GM18909 (cell line): ENCODE results near the gene ZG16B.

Experiments
- ATAC-seq: cut with Tn5 transposase; IDR thresholded peaks from one replicate; pipeline ENCODE4 v1.9.1; 2021; ENCODE audit warnings: mild to moderate bottlenecking; ENCODE audit not compliant: unreplicated experiment, poor library complexity

The ZG16B gene

DNA sequence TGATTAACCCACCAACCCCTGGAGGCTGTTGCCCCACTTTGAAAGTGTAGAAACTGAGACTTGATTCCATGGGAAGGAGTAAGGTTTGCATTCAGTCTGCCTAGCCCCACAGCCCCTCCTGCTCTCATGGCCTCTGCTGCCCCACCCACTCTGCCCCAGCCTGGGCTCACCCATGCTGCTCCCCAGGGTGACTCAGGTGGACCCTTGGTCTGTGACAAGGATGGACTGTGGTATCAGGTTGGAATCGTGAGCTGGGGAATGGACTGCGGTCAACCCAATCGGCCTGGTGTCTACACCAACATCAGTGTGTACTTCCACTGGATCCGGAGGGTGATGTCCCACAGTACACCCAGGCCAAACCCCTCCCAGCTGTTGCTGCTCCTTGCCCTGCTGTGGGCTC lies 25.4 kb upstream of the ZG16B start:
- ATAC-seq = no peak

DNA sequence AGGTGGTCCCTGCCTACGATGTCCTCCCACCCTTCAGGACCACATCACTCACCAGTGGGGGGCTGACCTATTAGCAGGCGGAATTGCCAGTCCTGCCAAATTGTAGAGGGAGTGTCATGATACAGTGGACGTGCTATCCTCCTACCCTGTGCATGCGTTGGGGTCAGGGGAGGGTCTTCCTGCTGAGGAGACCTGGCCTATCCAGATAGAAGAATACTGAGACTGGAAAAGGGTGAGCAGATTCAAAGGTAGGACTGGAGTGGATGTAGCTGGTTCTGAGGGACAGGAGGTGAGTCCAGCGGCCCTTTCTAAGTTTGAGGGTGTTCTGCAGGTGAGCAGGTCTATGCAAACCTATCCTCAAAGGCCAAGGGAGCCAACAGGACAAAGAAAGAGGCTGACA lies 23.8 kb upstream of the ZG16B start:
- no peak for ATAC-seq

DNA sequence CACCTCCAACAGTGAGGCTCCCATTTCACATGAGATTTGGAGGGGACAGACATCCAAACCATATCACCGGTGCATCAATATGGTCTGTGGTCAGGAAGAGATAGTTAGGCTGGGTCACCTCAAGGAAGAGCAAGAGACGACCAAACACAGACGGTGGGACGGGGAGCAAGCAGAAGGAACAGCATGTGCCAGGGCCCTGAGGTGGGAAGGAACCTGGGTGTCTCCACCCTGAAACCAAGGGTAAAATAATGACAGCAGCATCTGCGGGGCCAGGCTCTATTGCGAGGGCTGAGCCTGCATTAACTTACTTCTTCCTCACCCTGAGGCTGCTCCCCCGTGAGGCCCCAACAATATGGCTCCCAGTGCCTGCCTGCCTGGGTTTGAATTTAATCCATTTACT lies 21.9 kb upstream of the ZG16B start:
- ATAC-seq = no peak

DNA sequence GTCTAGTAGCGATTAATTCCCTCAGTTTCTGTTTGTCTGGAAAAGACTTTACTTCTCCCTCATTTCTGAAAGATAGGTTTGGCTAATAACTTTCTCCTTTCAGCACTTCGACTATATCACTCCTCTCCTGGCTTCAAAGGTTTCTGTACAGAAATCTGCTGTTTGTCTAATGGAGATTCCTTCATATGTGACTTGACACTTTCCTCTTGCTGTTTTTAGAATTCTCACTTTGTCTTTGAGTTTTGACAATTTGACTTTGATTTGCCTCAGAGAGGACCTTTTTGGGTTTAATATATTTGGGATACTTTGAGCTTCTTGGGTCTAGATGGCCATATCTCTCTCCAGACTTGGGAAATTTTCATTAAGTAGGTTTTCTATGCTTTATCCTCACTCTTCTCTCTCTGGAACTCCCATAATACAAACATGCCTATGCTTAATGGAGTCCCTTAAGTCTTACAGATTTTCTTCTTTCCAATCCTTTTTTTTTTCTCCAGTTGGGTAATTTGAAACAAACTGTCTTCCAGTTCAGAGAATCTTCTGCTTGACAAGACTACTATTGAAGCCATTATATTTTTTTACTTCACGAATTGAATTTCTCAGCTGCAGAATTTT lies 20.8 kb upstream of the ZG16B start:
- no peak for ATAC-seq

DNA sequence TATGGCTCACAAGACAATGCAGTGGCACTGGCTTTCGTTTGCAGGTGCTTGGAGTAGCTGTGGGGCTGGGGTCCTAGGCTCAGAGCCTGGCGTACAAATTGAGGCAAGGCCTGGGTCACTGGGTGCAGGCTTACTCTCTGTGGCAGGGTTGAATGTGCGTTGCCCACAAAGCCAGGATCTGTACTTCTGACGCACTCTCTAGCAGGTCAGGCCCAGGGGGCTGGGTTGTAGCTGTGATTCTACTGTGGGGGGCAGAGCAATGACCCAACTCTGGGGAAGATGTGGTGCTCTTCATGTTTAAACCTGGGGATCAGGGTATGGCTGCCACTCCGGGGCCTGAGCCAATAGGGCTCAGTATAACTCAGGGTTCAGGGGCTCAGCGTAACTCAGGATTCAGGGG lies 19.5 kb upstream of the ZG16B start:
- ATAC-seq = no peak

DNA sequence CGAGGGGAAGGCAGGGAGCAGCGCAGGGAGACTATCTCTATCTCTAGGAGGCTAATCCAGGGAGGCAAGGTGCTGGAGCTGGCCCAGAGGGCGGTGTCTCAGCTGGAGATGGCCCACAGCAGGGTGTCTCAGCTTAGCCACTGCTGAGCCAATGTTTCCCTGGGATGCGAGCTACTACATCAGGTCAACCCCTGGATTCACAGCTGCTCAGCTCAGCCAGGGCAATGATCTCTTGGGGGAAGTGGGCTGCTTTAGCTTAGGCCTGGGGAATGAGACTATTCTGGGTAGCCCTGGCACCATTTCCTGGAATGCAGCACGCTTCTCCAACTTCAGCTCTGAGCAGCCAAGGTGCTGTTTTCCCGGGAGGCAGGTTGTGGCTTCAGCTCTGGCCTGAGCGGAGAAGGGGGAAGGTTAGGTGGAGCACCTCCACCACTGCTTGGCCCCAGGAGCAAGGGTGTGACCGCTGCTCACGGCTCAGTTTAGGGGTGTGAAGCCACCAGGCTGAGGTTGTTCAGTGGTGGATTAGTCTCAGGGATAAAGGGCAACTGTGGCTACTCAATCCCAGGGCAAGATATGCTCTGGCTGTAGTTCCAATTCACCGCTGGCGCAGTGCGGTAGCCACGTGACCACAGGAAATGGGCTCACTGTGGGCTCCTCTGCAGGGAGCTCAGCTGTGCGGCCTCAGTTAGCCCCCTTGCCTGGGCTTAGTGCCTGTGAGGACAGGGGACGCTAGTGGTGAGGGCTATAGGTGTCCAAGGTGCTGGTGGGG lies 18.2 kb upstream of the ZG16B start:
- no peak for ATAC-seq

DNA sequence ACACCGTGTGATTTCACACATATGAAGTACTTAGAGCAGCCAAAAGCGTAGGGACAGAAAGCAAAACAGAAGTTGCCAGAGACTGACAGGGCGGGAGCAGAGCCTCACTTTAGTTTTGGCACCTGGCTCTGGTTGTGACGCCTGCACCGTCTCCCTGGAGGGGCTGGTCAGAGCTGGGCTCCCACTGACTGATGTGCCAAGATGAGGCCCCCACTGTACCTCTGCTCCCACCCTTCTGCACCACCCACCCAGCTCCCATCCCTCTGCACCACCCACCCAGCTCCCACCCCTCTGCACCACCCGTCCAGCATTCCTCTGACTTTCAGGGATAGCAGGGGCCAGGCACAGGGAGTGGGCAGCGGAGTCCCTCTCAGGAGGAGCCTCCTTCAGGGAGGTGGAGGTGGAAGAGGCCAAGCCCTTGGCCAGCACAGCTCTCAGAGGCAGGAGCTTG lies 16.3 kb upstream of the ZG16B start:
- no peak for ATAC-seq

DNA sequence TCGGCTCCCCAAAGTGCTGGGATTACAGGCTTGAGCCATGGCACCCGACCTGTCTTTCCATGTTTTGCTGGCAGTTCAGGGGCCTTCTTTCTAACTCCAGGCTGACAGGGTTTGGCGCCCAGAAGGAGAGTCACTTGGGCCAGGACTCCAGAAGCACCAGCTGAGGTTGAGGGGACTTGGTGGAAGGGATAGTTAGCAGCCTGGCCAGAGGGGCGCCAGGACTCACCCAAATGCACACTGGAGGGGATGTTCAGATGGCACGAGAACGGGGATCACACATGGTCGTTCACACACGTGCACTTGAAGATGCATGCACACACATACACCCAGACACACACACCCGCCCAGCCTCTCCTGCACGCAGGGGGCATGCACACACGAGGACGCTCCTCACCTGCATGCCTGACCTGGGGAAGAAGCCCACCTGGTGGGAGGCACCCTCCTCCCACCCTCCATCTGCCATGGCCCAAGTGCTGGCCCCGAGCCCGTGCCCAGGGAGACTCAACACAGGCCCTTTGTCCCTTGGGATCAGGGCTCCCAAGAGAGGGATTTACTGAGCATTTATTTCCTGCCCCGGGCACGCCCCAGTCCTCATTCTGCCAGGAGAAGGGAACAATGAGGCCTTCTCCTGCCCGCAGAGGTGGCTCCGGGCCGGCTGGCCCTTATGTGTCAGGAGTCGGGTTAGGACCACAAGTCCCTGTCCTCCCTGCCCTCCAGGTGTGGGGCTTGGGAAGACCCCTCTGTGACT lies 15.4 kb upstream of the ZG16B start:
- no peak for ATAC-seq

DNA sequence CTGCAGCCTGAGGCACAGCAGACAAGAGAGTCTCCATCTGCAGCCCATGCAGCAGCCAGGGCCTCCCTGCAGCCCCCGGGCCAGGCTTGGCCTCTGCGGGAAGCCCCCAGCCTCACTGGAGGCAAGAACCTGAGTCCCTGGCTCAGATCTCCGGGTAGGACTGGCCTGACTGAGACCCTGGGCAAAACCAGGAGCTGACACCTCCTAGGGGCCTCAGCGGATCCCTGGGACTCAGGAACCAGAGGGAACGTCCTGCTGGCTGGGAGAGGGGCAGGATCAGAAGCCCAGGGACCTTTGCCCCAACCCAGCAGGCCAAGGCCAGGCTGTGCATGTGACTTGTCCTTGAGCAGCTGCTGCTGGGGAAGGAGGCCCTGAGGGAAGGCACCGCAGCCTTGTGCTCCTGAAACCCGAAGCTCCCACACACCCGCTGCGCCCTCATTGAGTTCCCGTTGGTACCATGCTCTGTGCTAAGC lies 14.8 kb upstream of the ZG16B start:
- ATAC-seq = no peak

DNA sequence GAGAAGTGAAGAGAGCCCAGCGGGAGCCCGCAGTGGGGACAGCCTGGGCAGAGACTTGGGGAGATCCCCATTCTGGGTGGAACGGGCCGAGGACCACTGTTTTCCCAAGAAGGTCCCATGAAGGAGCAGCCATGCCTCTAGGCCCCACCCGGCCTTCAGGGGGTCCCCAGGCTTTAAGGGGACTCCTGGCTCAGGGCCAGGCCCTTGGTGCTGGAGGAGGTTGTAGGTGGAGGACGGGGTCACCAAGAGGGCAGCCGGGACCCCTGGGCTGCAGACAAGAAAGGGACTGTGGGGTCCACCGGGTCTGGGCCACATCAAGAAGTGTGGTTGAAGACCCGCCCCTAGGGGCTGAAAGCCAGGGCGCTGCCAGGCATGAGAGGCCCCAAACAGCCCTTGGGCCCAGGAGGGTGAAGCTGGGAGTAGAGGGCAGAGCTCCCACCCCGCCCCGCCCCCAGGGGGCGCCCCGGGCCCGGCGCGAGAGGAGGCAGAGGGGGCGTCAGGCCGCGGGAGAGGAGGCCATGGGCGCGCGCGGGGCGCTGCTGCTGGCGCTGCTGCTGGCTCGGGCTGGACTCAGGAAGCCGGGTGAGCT lies 13.3 kb upstream of the ZG16B start, which contains the start of gene PRSS21:
PRSS21 (plus strand) TSS at position 487 of the 589 bp plus-strand sequence; CDS start at position 519, 32 bp downstream.
- no peak for ATAC-seq

DNA sequence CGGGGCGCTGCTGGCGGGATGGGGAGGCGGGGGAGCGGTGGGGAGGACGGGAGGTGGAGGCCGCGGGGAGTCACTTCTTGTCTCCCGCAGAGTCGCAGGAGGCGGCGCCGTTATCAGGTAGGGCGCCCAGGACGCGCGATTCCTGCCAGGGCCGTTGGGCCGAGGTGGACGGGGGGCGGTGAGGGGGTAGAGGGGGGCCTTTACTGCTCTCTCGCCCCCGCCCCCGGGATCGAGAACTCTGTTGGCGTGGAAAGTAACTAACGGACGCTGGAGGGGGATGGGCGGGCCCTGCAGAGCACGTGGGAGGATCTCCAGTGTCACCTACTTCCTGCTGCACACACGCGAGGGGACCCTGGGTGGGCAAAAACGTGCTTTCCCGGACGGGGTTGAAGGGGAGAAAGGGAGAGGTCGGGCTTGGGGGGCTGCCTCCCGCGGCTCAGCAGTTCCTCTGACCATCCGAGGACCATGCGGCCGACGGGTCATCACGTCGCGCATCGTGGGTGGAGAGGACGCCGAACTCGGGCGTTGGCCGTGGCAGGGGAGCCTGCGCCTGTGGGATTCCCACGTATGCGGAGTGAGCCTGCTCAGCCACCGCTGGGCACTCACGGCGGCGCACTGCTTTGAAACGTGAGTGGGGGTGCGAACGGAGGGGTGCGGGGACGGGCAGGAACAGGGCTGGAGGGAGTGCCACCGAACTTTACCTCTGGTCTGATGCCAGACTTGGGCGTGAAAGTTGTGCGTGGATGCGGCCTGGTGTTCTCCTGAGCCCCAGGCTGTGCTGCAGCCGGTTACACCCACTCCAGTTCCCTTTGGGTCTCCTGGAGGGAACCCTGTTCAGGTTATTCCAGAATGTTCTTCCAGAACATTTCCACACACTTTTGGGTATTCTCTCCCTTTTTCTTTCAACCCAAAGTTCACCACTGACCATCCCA lies 12.5 kb upstream of the ZG16B start:
- no peak for ATAC-seq

DNA sequence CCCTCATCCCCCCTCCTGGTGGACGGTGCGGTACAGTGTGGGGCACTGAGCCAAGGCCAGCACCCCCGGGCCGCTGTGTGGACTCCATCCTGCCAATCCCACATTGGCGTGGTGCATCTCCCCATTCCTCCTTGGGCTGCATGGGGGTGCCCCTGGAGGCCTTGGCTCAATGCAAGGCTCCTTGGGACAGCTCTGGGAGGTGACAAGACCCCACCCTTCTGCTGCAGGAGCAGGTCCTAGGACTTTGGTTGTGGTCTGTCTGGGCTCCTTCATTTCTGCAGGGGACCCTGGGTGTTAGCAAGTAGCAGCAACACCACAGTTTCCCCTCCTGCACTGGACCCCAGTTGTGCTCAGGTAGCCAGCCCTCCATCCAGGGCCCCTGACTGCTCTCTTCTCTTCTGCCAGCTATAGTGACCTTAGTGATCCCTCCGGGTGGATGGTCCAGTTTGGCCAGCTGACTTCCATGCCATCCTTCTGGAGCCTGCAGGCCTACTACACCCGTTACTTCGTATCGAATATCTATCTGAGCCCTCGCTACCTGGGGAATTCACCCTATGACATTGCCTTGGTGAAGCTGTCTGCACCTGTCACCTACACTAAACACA lies 11.7 kb upstream of the ZG16B start:
- no peak for ATAC-seq

DNA sequence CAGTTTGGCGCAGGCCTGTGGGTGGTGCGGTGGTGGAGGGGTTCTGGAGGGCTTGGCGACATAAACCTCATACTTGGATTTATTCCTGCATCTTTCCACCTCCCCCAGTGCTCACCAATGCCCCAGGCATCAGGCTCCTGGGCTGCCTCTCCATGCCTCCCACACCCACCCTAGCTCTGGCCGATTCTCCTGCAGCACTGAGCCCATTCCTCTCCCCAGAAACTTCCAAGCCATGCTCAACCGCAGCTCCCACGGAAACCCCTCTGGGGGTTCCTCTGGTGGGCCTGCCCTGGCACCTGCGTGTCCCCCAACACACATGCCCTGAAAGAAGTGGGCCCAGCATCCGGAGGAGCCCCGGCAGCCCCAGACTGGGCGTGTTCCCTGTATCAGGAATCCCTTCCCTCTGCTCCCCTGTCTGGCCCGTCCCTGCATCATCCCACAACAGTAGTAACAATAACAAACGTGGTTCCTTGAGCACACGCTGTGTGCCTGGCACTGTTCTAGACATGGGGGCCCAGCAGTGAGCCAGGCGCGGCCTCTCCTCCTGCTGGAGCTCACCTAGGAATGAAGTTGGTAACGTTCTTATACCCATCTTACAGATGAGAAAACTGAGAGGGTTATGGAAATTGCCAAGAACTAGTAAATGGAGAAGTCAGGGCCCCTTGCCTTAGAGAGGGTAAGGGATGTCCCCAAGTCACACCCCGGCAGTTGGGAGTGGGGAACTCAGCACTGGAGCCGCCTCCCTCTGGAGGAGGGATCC lies 10.7 kb upstream of the ZG16B start:
- no peak for ATAC-seq

DNA sequence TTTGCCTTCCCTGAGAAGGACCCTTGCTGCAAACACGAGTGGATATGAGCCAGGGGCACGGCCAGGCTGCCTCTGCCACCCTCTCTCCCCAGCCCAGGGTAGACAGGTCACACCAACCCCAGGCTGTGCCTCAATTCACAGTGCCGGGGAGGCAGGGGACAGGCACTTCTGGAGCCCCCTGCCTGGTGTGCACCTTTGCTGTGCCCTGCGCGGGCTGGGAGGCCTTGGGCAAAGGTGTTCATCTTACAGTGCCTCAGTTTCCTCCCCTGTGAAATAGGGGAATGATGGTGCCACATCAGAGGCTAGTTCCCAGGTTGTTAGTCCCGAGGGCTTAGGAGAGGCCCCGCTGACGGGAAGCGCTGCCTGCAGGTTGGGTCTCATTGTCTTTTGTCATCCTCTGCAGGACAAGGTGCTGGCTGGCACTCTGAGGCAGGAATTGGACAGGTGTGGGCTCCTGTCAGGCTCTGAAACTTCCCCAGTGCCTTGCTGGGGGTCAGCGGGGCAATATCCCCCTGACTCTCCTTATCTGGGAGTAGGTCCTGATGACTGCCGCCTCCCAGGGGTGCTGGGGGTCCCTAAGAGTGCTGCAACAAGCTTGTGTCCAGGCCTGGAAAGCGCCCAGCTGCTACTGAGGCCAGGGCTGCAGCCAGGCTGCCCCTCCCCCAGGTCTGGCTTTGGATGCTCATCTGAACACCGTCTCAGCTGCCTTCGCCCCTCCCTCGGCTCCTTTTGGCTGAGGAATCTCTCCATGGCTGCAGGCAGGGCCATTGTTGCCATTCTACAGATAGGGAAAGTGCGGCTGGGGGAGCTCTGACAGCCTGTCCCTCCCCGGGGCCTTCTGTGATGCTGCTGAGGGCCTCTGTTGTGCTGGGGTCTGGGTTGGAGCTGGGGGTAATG lies 9.9 kb upstream of the ZG16B start:
- ATAC-seq = no peak

DNA sequence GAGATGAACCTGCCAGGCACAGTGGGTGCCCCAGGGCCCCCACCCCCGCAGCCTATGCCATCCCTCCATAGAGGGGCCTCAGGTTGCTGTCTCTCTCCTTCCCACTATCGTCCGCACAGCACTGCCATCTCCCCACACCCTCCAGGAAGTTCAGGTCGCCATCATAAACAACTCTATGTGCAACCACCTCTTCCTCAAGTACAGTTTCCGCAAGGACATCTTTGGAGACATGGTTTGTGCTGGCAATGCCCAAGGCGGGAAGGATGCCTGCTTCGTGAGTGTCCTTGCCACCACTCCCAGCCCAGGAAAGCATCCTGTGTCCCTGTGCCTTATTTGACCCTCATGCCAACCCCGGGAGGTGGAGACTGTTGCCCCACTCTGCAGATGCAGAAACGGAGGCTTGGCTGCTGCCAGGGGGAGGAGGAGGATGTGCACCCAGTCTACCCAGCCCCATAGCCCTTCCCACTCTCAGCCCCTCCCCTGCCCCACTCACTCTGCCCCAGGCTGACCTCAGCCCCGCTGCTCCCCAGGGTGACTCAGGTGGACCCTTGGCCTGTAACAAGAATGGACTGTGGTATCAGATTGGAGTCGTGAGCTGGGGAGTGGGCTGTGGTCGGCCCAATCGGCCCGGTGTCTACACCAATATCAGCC lies 9.1 kb upstream of the ZG16B start:
- no peak for ATAC-seq

DNA sequence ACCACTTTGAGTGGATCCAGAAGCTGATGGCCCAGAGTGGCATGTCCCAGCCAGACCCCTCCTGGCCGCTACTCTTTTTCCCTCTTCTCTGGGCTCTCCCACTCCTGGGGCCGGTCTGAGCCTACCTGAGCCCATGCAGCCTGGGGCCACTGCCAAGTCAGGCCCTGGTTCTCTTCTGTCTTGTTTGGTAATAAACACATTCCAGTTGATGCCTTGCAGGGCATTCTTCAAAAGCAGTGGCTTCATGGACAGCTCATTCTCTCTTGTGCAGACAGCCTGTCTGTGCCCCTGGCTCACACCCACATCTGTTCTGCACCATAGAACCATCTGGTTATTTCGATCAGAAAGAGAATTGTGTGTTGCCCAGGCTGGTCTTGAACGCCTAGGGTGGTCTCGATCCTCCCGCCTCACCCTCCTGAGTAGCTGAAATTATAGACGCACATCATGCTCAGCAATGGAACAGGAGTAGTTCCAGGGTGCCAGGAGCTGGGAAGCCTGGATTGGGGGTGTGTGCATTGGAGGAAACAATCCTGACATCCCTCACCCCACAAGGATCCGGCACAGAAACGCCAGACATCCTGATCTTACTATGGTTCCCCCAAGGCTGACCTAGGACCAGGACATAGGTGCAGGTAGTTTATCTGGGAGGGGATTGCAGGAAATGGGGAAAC lies 8.5 kb upstream of the ZG16B start:
- ATAC-seq = no peak

DNA sequence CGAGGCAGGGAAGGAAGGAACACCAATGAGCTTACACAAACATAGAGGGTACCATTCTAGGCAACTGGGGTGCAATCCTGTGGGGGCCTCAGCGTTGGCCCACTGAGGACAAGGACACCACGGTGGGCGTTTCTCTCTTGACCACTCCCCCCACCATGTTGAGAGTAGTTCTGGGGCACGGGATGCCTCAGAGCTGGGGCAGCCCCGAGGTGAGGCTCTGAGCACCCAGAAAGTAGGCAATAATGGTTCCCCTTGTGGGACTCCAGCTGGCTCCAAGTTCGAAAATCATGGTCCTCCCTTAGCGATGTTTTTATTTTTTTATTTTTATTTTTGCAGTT lies 8.0 kb upstream of the ZG16B start:
- no peak for ATAC-seq
